ENCODE measurements around the gene LGR4.
A peak's percentile ranks its signal among the peaks of the same experiment; 100 is the strongest.

LGR4 gene

DNA sequence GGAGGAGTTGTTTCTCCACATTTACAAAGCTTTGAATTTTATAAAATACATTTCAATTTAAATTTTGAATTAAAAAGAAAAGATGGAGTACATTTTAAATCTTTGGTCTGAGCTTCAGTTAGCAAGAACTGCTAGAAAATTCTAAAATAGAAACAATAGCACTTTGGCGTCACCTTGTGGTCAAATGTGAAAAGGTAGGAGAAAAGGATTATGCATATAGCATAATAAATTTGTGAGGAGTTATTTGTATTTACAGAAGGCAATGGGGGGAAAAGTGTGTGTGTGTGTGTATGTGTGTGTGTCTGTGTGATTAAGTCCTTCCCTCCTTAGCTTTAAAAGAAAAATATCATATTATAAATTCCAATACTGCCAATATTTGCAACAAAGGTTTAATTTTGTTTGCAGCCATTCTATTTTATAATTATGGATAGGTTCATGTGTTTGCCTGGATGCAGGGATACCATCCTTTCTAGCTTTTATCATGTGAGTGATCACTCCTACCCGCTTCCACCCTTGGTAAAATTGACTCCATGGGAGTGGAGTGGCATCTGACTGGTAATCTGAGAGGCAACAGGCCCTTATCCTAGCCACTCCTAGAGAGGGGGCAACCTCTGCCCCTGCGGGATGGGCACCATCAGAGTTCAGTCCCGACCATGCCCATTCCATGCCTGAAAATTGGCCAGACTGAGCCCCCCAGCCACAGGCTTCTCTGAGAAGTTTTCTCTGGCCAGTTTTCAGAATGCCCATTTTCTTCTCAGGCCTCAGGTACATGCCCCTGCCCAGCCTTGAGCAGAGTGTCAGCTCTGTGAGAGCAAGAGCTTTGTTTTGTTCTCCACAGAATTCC, 13.6 kb upstream of the LGR4 start:
- peak; percentile 51 for DNase-seq (ENCODE audit: low read depth, low spot score)

- no peak for DNase-seq (ENCODE audit: low read depth, low spot score)
These were observed 10.2 kb upstream of the LGR4 start for GRCh38 chr11:27482793-27483192.

GRCh38 chr11:27481992-27482391, 9.4 kb upstream of the LGR4 start:
- DNase-seq (ENCODE audit: low read depth, low spot score) = no peak

- no peak for DNase-seq (ENCODE audit: low read depth, low spot score)
These were observed 5.2 kb upstream of the LGR4 start for GRCh38 chr11:27477831-27478230.

DNA sequence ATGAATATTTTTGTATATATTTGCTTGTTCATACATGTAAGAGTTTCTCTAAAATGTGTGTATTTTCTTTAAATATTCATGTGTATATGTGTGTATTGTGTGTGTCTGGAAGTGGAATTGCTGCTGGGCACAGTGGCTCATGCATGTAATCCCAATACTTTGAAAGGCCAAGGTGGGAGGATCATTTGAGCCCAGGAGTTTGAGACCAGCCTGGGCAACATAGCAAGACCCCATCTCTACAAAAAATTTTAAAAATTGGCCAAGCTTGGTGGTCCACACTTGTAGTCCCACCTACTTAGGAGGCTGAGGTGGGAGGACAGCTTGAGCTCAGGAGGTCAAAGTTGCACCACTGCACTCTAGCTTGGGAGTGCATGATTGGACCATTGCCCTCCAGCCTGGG, 4.7 kb upstream of the LGR4 start:
- no peak for DNase-seq (ENCODE audit: low read depth, low spot score)

- DNase-seq (ENCODE audit: low read depth, low spot score) = no peak
These were observed 3.0 kb upstream of the LGR4 start for GRCh38 chr11:27475622-27476021.

- no peak for DNase-seq (ENCODE audit: low read depth, low spot score)
These were observed 422 bp upstream of the LGR4 start for GRCh38 chr11:27473017-27473406.

DNA sequence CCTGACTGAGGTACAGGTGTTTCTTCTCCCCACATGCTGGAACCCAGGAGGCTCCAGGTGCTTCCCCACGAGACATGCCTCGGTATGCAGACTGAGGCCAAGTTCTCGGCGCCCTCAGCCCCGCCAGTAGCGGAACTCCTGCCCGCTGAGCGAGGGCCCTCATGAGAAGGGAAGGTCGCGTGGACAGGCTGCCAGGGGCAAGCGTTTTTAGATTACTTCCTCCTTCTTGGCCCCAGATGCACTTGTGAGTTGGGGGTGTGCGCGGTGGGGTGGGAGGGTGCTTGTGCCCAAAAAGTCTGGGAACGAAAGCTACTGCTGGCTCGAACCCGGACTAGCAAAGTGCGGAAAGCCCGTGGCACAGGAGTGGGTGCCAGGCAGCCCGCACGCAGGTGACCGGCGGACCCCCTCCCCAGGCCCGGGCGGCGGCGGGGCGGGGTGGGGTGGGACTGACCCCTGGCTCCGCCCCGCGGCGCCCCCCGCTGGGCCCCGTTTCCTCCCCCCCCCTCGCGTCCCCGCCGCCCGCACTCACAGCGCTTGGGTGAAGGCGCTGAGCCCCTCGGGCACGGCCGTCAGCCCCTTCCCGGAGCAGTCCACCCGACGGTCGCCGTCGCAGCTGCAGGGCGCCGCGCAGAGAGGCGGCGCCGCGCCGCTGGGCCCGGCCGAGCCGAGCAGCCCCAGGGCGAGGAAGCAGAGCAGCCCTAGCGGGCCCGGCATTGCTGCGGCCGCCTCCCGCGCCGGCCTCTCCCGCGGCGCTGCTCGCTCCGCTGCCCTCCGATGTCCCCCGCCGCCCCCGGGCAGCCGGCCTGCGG, 797 bp downstream of the LGR4 start:
- no peak for DNase-seq (ENCODE audit: low read depth, low spot score)

GRCh38 chr11:27470826-27471588, 1.6 kb downstream of the LGR4 start:
- DNase-seq (ENCODE audit: low read depth, low spot score) = no peak

DNA sequence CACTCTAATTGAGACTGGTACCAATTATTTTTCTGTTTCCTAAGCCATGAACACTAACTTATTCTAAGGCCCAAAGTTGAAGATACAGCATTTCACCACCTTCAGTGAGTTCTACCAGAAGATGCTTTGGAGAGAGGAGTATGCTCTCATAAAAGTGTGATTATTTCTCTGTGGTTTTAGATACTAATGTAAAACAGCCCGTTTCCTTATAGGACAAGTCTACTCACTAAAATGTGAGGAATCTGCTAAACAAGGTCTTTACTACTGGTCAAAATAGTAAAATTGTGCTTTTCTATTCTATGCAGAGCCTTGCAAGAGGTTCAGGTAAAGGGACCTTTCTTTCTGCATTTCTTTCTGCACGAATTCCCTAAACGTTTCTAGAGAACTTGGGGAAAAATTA, 2.4 kb downstream of the LGR4 start:
- no peak for DNase-seq (ENCODE audit: low read depth, low spot score)

GRCh38 chr11:27468995-27469695, 3.4 kb downstream of the LGR4 start:
- DNase-seq (ENCODE audit: low read depth, low spot score) = no peak

GRCh38 chr11:27468209-27468994, 4.2 kb downstream of the LGR4 start:
- no peak for DNase-seq (ENCODE audit: low read depth, low spot score)

DNA sequence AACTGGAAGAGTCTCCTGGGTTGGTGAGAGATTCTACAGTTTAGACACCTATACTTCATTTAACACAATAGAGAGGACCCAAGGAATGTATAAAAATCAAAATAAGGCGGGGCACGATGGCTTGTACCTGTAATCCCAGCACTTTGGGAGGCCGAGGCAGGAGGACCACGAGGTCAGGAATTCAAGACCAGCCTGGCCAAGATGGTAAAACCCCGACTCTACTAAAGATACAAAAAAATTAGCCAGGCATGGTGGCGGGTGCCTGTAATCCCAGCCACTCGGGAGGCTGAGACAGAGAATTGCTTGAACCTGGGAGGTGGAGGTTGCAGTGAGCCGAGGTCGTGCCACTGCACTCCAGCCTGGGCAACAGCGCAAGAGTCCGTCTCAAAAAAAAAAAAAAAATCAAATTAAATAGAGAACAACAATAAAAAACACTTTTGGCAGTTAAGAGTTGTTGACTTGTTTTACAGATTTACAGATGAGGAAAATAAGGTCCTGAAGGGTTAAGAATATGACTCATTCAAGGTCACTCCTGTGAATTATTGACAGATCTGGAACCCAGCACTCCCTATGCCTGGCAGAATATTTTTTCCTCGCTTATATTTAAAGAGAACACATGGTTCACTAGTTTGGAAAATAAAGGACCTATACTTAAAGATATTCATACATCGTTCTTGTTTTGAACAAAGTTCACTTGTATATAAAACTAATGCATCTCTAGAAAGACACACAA, 5.2 kb downstream of the LGR4 start:
- no peak for DNase-seq (ENCODE audit: low read depth, low spot score)

- DNase-seq (ENCODE audit: low read depth, low spot score) = no peak
These were observed 6.2 kb downstream of the LGR4 start for GRCh38 chr11:27466363-27466762.

GRCh38 chr11:27465629-27466028, 7.0 kb downstream of the LGR4 start:
- no peak for DNase-seq (ENCODE audit: low read depth, low spot score)

DNA sequence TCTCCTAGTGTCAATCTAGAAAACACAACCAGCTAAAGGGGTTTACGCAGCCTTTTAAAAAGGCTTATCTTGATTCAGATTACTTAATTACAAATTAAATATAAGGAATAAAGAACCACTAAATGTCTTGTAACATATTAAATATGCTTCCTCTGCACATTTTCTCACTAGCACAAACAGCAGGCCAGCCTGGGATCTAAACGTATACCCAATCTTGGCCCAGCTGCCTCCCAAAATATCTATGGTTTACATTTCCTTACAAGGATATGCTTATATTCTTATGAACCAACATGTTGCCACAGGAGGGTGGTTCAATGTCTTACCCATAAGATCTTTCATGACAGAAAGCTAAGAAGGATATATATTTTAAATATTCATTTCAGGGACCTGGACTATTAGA, 7.7 kb downstream of the LGR4 start:
- DNase-seq (ENCODE audit: low read depth, low spot score) = no peak

DNA sequence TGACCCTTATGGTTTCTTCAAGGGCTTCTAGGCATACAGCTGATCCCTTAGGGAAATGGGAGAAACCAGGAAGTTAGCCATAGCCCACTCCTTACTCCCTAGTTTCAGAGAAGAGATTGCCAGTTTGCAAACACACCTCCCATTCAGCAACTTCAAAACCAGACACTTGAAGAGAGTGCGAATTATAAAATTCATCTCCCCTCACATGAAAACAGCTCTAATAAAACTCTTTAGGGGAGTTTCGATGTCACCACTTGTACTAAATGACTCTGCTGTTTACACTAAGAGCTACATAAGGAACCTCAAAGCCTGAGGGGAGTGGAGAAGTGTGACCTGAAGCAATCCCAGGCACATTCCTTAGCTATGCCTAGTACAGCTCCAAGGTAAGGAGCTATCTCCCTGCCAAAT, 8.3 kb downstream of the LGR4 start:
- no peak for DNase-seq (ENCODE audit: low read depth, low spot score)

DNA sequence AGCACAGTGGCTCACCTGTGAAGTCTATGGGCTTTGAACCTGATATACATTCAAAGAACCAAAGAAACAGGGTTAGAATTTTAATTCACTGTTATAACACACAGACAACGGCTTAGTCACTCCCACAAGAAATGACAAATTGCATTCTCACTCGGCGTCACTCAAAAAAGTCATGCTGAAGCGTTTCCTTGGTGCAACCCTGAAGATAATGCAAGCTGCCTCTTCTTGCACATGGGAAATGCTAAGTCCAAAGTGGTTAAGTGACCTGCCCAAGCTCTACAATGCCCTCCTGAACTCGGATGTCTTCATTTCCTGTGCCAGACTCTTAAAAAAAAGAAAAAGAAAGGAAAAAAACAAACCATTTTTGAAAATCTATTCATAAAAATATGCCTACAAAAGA, 10.0 kb downstream of the LGR4 start:
- no peak for DNase-seq (ENCODE audit: low read depth, low spot score)

- DNase-seq (ENCODE audit: low read depth, low spot score) = peak; percentile 44
These were observed 12.2 kb downstream of the LGR4 start for GRCh38 chr11:27460158-27460978.

Data from smooth muscle cell of the brain vasculature (primary cell).